T47D (cell line): Measurements from ENCODE around the gene SEMA3F.

ENCODE experiments used
- DNase-seq, 2 experiments: peaks; one replicate each; pipeline versions ENCODE4 v3.0.0 to v3.0.0-alpha.2; 2011 to 2012; ENCODE audit warnings: low read depth in 1 of 2, low spot score in 1 of 2
- JUND ChIP-seq: IDR thresholded peaks from 2 replicates; pipeline ENCODE4 v1.6.1; 2012; ENCODE audit warnings: low read depth
- in situ Hi-C: cut with HindIII; loops from 2 replicates; pipeline ENCODE4 v1.10.0; 2016; ENCODE audit warnings: low sequenced_read_pairs, low pct_unique_long_range_greater_than_20kb

SEMA3F gene

DNA sequence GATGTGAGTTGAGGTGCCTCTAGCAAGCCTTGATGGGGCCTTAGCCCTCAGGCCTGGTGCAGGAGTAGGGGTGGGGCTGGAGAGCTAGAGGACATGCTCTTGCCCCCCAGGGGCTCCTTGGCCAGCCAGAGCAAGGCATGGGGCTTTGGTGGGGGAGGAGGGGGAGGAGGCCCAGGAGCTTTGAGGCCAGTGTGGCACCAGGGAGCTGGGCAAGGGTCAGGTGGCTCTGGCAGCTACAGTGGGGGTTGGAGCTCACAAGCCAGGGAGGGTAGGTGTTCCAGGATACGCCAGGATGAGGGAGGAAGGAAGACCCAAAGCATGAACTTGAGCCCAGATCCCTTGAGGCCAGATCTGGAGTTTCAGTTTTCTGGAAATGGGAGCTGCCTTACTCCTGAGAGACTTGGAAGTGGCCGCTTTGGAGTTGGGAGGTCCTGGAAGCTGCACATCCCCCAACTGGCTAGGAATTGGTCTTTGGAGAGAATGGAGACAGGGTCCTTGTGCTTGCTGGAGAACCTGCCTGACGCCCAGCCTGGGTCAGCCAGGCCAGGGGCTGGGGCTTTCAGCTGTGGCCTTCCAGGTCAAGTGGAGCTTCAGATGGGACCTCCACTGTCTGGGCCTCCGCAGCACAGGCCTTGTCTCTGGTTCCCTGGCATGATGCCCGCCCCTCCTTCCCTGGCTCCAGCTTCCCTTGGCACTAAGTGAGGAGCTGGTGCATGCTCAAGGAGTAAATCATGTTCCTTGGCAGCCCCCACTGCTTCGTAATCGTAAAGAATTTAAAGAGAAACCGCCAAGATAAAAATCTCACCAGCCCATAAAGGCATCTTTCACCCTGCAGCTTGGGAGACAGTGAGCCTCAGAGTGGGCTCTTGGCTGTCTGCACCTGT, 8.7 kb downstream of the SEMA3F start:
- DNase-seq = peak in 1 of 2 experiments; percentile 77
- TF ChIP-seq JUND = no peak
- in situ Hi-C loops = no loop called here

DNA sequence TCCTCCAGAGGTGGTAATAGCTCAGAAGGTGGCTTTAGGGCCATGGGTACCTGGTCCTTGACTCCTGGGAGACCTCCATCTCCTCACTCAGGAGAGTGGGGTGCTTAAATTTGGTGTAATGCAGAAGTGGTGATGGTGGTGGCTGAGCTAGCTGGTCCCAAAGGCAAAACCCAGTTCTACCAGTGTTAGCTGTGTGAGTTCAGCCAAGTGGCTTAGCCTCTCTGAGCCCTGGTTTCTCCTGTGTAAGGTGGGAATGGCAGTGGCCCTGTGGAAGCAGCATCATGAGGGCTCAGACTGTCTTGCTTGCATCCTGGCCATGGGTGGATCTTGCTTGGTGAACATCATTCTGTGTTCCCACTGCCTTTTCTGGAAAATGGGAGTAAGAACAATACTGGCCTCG, 9.4 kb downstream of the SEMA3F start:
- TF ChIP-seq JUND = no peak
- in situ Hi-C loops = no loop called here

DNA sequence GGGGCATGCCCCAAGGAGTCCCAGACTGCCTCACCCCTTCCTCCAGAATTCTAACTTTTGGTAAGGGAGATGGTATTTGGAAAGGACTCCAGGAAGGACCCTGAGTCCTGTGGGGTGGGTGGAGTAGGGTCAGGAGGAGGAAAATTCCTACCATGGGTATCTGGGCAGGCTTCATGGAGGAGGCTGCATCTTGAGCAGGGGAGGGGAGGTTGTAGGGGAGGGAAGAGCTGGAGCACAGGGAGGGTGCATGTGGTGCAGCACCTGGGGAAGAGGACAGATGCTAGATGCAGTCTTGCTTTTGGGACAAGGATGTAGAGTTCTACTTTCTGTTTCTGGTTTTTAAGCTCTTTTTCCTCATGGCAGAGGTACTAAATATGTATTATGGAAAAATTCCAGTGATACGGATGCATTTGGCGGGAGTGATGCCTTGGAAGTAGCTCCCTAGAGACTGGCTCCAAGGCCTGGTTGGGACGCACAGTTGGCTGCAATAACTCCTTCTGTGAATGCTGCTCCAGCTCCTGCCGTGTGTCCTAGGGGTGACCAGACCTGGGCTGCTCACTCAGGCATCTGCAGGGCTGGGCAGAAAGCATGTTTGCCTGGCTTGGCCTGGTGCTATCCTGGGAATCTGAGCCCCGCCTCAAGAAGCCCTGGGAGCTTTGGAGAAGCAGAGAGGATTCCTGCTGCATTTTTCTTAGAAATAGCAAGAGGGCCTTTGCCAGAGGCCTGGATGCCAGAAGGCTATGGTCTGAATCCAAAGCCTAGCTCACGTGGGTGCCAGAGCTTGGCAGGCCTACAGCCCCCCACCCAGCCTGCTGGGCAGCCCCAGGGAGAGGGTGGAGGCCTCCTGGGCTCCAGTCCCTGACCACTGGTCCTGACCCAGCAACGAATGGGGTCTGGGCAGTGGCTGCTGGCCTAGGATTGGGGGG, 10.1 kb downstream of the SEMA3F start:
- in situ Hi-C loops = no loop called here
- no peak for TF ChIP-seq JUND

More for the DNA sequence above, 9.4 kb downstream of the SEMA3F start:
- DNase-seq = no peak

DNA sequence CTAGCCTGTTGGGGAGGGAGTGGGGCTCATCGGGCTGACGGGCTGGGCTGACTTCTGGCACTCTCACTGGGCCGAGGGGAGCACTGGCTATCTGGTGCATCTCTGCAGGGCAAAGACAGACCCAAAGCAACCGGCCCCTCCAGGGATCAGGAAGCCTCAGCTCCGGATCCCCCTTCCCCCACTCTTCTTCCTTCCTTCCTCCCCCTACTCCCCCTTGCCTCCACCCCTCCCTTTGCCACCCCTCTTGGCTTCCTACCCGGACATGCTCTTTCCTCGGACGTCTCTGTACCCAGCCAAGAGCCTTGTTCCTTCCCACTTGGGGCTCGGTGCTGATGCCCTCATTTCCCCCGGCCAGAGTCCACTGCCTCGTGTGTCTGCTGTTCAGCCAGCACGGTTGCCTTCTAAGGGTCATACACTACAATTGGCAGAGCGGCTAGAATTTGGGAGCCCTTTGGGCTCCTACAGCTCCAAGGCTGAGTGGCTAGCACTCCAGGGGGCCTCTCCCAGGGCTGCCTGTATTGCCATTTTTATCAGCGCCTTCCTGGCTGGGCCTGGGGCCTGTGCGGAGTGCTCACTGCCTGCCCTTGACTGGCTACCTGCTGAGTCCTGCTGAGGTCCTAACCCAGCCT, 10.9 kb downstream of the SEMA3F start:
- TF ChIP-seq JUND = no peak

More for the DNA sequence above, 10.1 kb downstream of the SEMA3F start:
- DNase-seq = peak in 1 of 2 experiments; percentile 59

DNA sequence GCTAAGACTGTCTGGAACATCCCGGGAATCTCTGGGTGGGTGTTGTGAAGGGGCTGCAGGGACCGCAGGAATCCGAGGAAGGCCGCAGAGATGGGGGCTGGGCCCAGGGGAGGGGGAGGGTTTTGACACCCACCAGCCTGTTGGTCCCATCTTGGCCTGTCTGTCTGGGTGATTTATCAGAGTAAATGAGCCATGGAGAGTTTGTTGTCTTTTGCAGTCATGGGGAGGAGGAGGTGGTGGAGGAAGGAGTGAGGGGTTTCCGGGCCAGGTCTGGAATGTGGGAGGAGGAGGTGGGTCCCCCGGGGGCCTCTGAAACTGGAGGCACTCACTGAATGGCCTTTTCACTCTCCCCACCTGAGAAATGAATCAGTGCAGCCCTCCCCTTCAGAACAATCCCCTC, 11.5 kb downstream of the SEMA3F start:
- TF ChIP-seq JUND = no peak
- no peak for DNase-seq
- in situ Hi-C loops = no loop called here

More for the DNA sequence above, 10.9 kb downstream of the SEMA3F start:
- in situ Hi-C loops = no loop called here
- no peak for DNase-seq

DNA sequence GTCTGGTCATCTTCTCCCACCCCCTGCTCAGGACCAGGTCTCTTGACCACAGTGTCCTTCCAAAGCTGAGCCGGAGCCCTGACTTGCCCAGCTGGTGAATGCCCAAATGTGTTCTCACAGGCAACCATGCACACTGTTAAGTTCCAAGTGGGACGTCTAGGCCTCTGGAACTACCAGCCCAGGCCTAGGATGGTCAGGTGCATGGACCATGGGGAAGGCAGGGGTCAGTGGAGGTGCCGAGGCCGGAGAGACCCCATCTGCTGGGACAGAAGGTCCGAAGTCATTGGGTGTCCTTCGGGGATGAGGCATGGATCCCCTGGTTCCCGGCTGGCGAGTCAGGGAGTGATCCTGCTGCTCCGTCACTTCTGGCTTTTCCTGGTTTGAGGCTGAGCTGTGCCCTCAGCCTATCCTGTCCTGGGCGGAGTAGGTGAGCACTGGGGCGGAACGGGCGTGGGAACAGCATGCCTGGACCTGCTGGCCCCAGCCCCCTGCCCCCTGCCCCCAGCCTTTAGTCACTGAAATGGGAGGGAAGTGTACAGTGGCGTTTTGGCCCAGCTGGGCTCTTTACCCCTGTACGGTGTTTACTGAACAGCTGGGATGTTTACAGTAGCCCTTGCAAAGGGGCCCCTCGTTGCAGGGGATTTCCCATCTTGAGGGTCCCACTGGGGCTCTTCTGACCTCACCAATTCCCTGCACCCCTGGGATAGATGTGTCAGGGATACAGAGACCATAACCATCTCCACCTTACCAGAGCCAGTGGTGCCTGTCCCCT, 12.1 kb downstream of the SEMA3F start:
- no peak for DNase-seq
- no peak for TF ChIP-seq JUND
- in situ Hi-C loops = no loop called here

DNA sequence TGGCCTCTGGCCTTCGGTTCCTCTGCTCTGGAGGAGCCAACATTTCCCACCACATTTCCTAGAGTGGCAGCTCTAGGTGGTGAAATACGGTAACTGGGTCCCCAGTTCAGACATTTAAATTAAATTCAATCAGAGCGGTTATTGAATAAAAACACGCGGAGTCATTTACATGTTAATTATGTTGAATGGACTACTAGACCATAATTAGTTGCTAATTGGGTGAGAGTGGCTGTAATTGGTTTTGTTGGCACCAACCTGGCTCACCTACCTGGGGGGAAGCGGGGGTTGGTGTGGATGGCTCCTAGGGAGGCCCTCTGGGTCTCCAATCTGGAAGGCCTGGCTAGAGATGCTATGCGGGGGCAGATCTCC, 12.7 kb downstream of the SEMA3F start:
- TF ChIP-seq JUND = no peak
- in situ Hi-C loops = no loop called here
- DNase-seq = no peak

DNA sequence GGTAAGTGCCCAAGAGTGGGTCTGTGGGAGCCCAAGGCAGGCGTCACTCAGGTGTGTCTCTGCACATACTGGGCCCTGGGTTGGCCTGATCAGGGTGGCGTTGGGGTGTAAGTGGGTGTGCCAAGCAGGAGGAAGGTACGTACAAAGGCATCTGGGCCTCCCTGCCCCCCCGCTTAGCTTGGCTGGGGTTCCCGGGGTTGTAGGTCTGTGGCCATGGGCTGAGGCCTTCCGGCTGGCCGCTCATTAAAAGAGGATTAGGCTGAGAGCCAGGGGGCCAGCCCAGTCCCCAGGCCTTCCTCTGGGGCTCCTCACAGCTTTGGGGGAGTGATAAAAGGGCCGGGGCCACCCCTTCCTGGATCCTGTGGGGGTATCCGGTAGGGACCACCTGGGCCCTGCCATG, 13.3 kb downstream of the SEMA3F start:
- no peak for DNase-seq
- in situ Hi-C loops = no loop called here
- no peak for TF ChIP-seq JUND

DNA sequence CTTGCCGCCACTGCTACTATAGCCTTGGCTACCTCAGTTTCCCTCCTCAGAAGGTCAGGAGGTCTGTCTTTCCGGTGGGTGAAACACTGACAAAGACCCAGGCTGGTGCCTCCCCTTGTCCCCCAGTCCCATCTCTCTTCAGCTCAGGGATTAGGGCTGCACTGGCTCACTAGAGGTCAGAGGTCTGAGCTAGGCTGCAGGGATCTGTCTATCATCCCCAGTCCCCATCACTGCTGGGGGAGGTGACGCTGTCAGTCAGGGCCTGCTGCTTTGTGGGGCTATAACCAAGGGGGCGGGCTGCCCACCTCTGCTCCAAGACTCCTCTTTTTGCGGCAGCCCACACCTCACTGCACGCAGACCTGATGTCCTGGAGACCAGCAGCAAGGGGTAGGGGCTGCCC, 13.7 kb downstream of the SEMA3F start:
- no peak for TF ChIP-seq JUND
- in situ Hi-C loops = no loop called here
- DNase-seq = no peak

DNA sequence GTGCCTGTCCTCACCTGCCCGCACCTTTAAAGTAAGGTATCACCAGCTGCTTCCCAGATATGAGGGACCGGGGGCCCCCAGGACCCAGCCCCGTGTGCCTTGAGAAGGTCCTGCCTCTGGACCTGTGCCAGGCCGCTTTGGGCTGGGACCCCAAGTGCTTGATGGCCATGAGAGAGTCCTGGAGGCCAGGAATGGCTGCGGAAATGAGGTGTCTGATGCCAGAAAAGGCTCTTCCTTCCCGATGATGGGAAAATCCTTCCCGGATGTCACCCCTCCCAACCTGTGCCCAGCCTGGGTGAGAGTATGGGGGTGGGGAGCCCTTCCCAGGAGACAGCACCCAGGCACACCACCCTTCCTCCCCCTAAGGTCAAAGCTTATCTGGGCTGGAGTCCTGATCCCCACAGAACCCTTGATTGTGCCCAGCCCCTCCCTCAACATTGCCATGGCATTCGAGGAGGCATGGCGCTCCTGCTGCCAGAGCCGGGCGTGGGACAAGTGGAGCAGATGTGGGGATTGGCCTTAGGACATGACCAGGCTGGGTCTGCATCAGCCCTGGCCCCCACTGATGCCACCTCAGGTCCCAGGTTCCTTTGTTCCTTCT, 14.2 kb downstream of the SEMA3F start:
- in situ Hi-C loops = no loop called here
- no peak for DNase-seq
- no peak for TF ChIP-seq JUND

DNA sequence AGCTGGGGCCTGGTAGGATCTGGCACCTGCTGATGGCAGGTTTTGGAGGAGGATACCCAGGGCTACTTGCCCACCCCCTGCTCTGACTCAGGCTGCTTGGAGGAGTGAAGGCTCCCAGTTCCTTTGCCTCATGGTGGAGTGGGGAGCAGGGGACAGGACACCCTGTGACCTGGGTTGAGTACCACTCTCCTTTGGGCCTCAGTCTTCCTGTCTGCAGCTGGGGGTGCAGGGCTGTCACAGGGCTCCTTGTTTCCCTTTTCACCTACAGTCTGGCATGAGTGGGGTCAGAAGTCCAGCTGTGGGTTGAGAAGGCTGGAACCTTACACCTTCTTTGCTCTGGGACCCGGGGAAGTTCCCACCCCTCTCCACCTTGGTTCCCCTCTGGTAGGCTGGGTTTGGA, 14.7 kb downstream of the SEMA3F start:
- no peak for DNase-seq
- TF ChIP-seq JUND = no peak
- in situ Hi-C loops = no loop called here

DNA sequence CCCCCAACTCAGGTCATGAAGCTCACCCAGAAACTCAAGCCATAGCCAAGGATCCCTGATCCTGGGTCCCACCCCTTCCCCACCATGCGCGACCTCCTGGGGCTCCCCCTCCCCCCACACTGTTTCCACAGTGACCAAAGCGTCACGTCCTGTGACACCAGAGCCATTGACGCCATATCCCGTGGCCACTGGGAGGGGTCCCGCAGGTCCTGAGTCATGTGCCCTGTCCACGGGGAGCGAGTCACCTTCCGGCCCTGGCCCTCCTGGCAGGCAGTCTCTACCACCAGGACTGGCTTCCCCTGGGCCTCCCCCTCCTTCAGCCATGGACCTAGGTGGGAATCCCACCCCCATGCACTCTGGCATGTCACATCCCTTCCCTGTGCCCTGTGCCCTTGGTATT, 15.6 kb downstream of the SEMA3F start:
- in situ Hi-C loops = no loop called here
- DNase-seq = no peak
- TF ChIP-seq JUND = no peak
